NCI-H2081 treated with DMSO at 0.1 percent for 48 hours (cell line): Measurements from ENCODE around the gene ZBTB16.
"Not testable (repeated sequence)": the region's sequence is repeated elsewhere in the genome, so short reads cannot be mapped to it uniquely, and the experiment has no call there.

ENCODE experiments used
- DNase-seq: peaks from one replicate; lab custom pipeline; 2025; lab: John Stamatoyannopoulos, UW

Gene ZBTB16

DNA sequence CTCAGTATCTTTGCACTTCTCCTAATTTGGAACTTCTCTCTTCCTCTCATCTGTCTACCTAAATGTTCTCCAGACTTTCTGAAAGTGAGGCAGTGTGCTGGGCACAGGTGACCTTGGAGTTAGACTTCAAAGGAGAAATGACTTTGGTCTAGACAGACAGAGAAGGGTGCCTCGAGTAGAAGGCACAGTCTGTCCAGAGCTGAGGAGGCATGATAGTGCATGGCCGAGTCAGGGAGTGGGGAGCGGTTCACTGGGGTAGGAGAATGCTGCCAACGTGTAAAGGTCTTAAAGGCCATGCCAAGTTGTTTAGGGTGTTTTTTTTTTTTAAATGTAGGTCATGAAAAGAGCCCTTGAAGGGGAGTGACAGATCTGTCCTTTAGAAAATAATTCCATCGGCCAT lies 17.3 kb upstream of the ZBTB16 start:
- no peak for DNase-seq

DNA sequence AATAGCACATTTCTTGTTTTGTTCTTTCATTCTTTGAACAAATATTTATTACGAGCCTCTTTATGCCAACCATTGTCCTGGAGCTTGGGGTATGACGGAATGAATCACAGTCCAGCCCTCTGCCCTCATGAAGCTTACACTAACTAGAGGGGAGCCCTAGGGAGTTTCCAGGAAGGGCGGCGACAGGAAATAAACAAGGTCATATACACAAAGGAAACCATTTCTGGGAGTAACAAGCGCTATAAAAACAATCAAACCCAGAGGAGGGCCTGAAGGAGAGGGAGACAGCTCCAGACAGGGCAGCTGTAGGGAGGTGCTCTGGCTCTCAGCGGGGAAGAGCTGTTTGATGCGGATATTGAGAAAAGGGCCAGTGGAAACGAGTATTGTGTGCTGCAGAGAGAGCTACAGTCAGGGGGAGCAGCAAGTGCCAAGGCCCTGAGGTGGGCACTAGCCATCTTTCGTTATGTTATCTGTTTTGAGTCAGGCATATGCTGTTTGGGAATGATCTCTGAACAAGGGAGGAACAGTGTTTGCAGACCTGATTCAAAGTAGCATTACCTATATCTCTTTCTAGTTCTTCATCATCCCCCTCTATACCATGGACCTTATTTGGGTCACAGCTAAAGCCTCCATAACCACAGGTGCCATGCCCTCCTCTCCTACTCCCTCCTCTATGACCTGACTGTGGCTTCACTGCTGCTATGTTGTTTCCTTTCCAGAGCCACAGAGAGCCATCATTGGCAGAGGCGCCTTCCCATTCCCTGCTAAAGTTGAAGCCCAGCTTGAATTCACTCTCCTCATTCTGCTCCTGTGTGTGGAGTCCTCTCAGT lies 15.3 kb upstream of the ZBTB16 start:
- DNase-seq: no peak

- no peak for DNase-seq
Measured at GRCh38 chr11:114047327-114047726, 12.2 kb upstream of the ZBTB16 start.

GRCh38 chr11:114049050-114049449 lies 10.5 kb upstream of the ZBTB16 start:
- DNase-seq: no peak

DNA sequence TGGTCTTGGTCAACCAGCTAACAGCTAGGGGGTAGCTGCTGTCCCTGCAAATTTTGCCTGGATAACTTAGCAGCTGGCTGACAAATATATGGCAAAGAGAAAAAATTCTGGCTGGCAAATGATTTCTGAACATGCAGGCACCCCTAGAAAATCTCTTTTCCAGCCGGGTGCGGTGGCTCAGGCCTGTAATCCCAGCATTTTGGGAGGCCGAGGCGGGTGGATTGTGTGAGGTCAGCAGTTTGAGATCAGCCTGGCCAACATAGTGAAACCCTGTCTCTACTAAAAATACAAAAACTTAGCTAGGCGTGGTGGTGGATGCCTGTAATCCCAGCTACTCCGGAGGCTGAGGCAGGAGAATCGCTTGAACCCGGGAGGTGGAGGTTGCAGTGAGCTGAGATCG lies 9.7 kb upstream of the ZBTB16 start:
- not testable (repeated sequence) for DNase-seq

- DNase-seq: no peak
Measured at GRCh38 chr11:114050258-114050927, 9.1 kb upstream of the ZBTB16 start.

DNA sequence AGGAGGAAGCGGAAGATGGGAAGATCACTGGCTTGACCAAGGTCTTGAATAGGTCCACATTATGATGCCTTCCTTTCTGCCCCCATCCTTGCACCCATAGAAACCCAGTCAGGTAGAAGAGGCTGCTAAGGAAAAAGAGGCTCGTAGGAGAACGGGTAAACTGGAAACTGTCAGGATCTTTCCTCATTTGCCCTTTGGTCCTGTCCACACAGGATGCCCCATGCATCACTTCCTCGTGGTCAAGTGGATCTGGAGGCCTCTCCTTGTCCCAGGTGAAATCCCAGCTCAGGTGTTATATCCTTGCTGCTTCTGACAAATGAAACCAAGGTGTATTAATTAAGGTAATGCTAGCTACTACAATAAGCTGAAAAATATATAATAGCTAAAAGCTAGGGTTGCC lies 8.0 kb upstream of the ZBTB16 start:
- no peak for DNase-seq

GRCh38 chr11:114052160-114052559 lies 7.4 kb upstream of the ZBTB16 start:
- DNase-seq: no peak

DNA sequence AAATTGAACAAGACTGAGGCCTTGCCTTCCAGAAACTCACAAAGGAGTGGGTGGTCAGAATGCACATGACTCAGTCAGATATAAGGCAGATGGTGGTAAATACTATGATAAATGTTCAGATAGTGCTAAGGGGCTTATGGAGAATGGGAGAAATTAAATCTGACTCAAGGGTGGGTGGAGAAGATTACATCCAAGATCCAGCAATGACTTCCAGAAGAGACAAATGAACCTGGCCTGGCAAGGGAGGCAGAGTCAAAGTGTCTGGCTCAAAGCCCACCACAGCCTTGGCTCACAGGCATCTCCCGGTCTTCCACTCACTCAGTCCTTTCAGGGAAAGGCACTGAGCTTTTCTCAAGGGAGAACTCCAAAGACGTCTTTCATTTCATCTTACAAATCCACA lies 6.1 kb upstream of the ZBTB16 start:
- no peak for DNase-seq

GRCh38 chr11:114054806-114055205 lies 4.7 kb upstream of the ZBTB16 start:
- no peak for DNase-seq

- no peak for DNase-seq
Measured at GRCh38 chr11:114056409-114056808, 3.1 kb upstream of the ZBTB16 start.

DNA sequence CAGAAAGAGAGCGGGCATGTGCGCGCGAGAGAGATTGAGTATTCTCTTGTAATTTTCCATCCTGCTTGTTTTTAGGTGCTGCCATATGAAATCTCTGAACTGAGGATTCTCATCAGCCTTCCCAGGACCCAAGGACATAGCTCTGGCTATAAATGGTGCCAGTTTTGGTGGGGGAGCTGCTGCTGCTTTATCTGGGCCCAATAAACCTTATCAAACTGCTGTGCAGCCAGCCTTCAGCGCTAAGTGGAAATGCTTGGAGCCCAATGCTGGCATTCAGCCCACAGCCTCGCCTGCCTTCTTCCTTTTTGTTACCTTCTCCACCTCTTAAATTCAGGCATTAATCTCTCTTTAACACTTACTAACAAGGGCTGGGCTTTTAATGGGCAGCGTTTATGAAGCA lies 2.4 kb upstream of the ZBTB16 start:
- no peak for DNase-seq

DNA sequence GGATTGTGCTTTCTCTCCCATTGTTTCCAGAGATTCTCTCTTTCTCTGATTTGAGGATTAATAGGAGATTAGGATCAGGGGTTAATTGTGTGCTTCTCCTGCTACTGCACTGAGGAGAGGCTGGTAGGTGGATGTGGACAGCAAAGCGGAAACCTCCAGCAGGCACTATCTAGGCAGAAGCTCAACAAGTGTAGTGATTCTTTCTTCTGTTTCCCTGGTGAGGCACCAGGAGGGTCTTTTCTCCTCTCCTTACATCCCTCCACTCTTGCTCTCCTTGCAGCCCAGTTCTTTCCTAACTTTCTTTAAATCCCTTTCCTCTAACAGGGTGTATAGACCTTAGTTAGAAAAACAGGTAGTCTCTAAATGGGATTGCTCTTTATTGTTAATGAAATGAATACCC lies 1.9 kb upstream of the ZBTB16 start:
- DNase-seq: no peak

GRCh38 chr11:114058026-114058706 lies 1.3 kb upstream of the ZBTB16 start:
- no peak for DNase-seq

GRCh38 chr11:114058871-114059277 lies 637 bp upstream of the ZBTB16 start:
- DNase-seq: no peak

- DNase-seq: no peak
Measured at GRCh38 chr11:114059984-114060391, 477 bp downstream of the ZBTB16 start.

DNA sequence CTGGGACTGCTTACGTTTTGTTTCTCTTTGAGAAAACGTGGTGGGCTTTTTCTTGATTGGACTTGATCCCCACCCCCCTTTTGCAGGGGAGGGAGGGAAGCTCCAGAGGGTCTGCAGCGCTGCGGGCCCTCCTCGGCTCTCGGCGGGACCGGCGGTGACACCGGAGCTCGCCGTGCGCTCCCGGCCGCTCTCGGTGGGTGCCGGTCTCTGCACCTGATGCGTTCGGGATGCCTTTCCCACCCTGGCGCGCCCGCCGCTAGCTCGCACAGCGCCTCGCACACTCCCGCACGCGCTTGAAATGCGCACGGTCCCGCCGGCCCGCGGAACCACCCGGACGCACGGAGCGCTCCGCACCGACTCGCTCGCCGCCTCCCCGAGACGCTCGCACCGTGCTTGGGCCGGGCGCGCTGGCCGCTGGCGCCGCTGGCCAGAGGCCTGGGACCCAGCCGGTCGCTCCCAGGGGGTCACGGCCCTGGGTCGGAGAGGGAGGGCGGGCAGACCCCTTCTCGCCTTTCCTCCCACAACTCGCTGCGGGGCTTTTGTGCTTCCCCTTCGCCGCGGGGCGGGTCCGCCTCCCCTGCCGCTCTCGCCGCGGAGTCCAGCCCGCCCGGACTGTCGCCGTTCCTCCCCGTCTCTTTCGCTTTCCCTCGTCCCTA lies 1.0 kb downstream of the ZBTB16 start:
- no peak for DNase-seq

- no peak for DNase-seq
Measured at GRCh38 chr11:114061048-114061680, 1.7 kb downstream of the ZBTB16 start.

- DNase-seq: no peak
Measured at GRCh38 chr11:114061681-114062049, 2.2 kb downstream of the ZBTB16 start.

DNA sequence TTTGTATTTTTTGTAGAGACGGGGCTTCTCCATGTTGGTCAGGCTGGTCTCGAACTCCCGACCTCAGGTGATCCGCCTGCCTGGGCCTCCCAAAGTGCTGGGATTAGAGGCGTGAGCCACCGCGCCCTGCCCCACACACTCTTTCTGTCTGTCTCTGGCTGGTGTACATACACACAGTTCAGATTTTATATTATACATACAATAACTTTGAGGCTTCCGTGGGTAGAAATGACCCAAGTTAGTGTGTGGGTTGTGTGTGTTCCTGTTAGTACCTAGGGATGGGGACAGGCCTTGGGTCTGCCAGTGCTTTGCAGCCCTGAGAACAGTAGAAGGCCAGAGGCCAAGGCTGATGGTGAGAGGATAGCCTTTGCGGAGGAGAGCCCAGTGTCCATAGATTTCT lies 2.8 kb downstream of the ZBTB16 start:
- DNase-seq: no peak

DNA sequence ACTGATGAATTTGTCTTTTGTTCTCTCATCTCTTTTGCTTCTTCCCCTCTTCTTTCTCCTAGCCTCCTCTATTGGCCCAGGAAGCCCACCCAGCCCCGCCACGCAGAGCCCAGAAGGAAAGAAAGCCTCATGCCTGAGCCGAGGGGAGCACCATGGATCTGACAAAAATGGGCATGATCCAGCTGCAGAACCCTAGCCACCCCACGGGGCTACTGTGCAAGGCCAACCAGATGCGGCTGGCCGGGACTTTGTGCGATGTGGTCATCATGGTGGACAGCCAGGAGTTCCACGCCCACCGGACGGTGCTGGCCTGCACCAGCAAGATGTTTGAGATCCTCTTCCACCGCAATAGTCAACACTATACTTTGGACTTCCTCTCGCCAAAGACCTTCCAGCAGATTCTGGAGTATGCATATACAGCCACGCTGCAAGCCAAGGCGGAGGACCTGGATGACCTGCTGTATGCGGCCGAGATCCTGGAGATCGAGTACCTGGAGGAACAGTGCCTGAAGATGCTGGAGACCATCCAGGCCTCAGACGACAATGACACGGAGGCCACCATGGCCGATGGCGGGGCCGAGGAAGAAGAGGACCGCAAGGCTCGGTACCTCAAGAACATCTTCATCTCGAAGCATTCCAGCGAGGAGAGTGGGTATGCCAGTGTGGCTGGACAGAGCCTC lies 3.8 kb downstream of the ZBTB16 start:
- DNase-seq: no peak

DNA sequence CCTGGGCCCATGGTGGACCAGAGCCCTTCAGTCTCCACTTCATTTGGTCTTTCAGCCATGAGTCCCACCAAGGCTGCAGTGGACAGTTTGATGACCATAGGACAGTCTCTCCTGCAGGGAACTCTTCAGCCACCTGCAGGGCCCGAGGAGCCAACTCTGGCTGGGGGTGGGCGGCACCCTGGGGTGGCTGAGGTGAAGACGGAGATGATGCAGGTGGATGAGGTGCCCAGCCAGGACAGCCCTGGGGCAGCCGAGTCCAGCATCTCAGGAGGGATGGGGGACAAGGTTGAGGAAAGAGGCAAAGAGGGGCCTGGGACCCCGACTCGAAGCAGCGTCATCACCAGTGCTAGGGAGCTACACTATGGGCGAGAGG lies 4.3 kb downstream of the ZBTB16 start:
- no peak for DNase-seq
